Effector memory CD4-positive, alpha-beta T cell (primary cell): ENCODE measurements around the gene C20orf173.

ENCODE experiments used
- DNase-seq, 3 donors: peaks; one replicate each; pipeline ENCODE4 v3.0.0-alpha.2; 2020
- H3K27ac ChIP-seq: 2 replicates; pipeline ENCODE4 v1.7.0; 2013; ENCODE audit warnings: mild to moderate bottlenecking, low read length, moderate library complexity; ENCODE audit not compliant: insufficient read depth, poor library complexity, severe bottlenecking
- H3K27me3 ChIP-seq: replicated peaks from 2 replicates; pipeline ENCODE4 v1.7.0; 2013; ENCODE audit warnings: mild to moderate bottlenecking, low read length; ENCODE audit not compliant: insufficient read depth, control insufficient read depth, poor library complexity, severe bottlenecking
- H3K36me3 ChIP-seq: 2 replicates; pipeline ENCODE4 v1.7.0; 2013; ENCODE audit warnings: mild to moderate bottlenecking, low read length, moderate library complexity; ENCODE audit not compliant: control insufficient read depth, insufficient read depth
- H3K4me1 ChIP-seq: 2 replicates; pipeline ENCODE4 v1.7.0; 2013; ENCODE audit warnings: low read length, mild to moderate bottlenecking; ENCODE audit not compliant: control insufficient read depth, insufficient read depth, poor library complexity, severe bottlenecking
- H3K4me3 ChIP-seq: 2 replicates; pipeline ENCODE4 v1.7.0; 2013; ENCODE audit warnings: low read length, low read depth, mild to moderate bottlenecking; ENCODE audit not compliant: insufficient read depth, poor library complexity, severe bottlenecking
- H3K9me3 ChIP-seq: 2 replicates; pipeline ENCODE4 v1.7.0; 2013; ENCODE audit warnings: mild to moderate bottlenecking, low read length, moderate library complexity; ENCODE audit not compliant: control insufficient read depth
- total RNA-seq, 3 donors: gene quantifications; one replicate each; lab custom pipeline; 2026; lab: John Stamatoyannopoulos, UW

C20orf173 gene
- 0 reads per million in 3 donors for total RNA-seq

- no peaks in the 10 kb centered on the region for H3K27me3 ChIP-seq
- no peak for DNase-seq
- H3K9me3 ChIP-seq: no peaks in the 10 kb centered on the region
- no peaks in the 10 kb centered on the region for H3K36me3 ChIP-seq
- H3K27ac ChIP-seq: no peak within 1 kb of the TSS
- H3K4me3 ChIP-seq: no peak within 1 kb of the TSS
- H3K4me1 ChIP-seq: no peaks in the 10 kb centered on the region
Measured at GRCh38 chr20:35529552-35529951, at the start of gene C20orf173. Gene C20orf173, minus strand, starts transcription at chr20:35529652. Its CDS starts 279 bp downstream, at chr20:35529373.

GRCh38 chr20:35579196-35579595 lies 49.7 kb upstream of the C20orf173 start:
- DNase-seq: no peak

GRCh38 chr20:35578469-35578868 lies 49.0 kb upstream of the C20orf173 start:
- Histone ChIP-seq H3K9me3 (no peaks in the 10 kb centered on the region), H3K4me1 (no peaks in the 10 kb centered on the region), H3K27me3 (no peaks in the 10 kb centered on the region), H3K36me3 (no peaks in the 10 kb centered on the region), H3K27ac (no peak overlapping the region), H3K4me3 (no peak overlapping the region)
- no peak for DNase-seq

More at GRCh38 chr20:35579196-35579595, 49.7 kb upstream of the C20orf173 start:
- Histone ChIP-seq H3K36me3 (no peaks in the 10 kb centered on the region), H3K9me3 (no peaks in the 10 kb centered on the region), H3K27ac (no peak overlapping the region), H3K4me3 (no peak overlapping the region), H3K27me3 (no peaks in the 10 kb centered on the region), H3K4me1 (no peaks in the 10 kb centered on the region)

GRCh38 chr20:35576816-35577215 lies 47.4 kb upstream of the C20orf173 start:
- no peak for DNase-seq
- Histone ChIP-seq H3K27me3 (no peaks in the 10 kb centered on the region), H3K4me1 (no peaks in the 10 kb centered on the region), H3K36me3 (no peaks in the 10 kb centered on the region), H3K9me3 (no peaks in the 10 kb centered on the region), H3K27ac (no peak overlapping the region), H3K4me3 (no peak overlapping the region)

GRCh38 chr20:35575958-35576357 lies 46.5 kb upstream of the C20orf173 start:
- no peak overlapping the region for H3K27ac ChIP-seq
- no peak overlapping the region for H3K4me3 ChIP-seq
- H3K9me3 ChIP-seq: no peaks in the 10 kb centered on the region
- H3K27me3 ChIP-seq: no peaks in the 10 kb centered on the region
- no peak for DNase-seq
- H3K36me3 ChIP-seq: no peaks in the 10 kb centered on the region
- H3K4me1 ChIP-seq: no peaks in the 10 kb centered on the region

GRCh38 chr20:35572838-35573237 lies 43.4 kb upstream of the C20orf173 start:
- H3K9me3 ChIP-seq: no peaks in the 10 kb centered on the region
- H3K4me3 ChIP-seq: no peak overlapping the region
- no peaks in the 10 kb centered on the region for H3K4me1 ChIP-seq
- H3K27me3 ChIP-seq: no peaks in the 10 kb centered on the region
- DNase-seq: no peak
- H3K36me3 ChIP-seq: no peaks in the 10 kb centered on the region
- H3K27ac ChIP-seq: no peak overlapping the region

GRCh38 chr20:35571555-35571954 lies 42.1 kb upstream of the C20orf173 start:
- DNase-seq: no peak
- no peaks in the 10 kb centered on the region for H3K4me1 ChIP-seq
- no peak overlapping the region for H3K4me3 ChIP-seq
- H3K36me3 ChIP-seq: no peaks in the 10 kb centered on the region
- no peak overlapping the region for H3K27ac ChIP-seq
- no peaks in the 10 kb centered on the region for H3K9me3 ChIP-seq
- no peaks in the 10 kb centered on the region for H3K27me3 ChIP-seq

GRCh38 chr20:35568645-35569044 lies 39.2 kb upstream of the C20orf173 start:
- no peaks in the 10 kb centered on the region for H3K27me3 ChIP-seq
- no peaks in the 10 kb centered on the region for H3K9me3 ChIP-seq
- DNase-seq: no peak
- H3K36me3 ChIP-seq: no peaks in the 10 kb centered on the region
- no peak overlapping the region for H3K4me3 ChIP-seq
- H3K4me1 ChIP-seq: no peaks in the 10 kb centered on the region
- no peak overlapping the region for H3K27ac ChIP-seq

- H3K4me1 ChIP-seq: no peaks in the 10 kb centered on the region
- no peaks in the 10 kb centered on the region for H3K27me3 ChIP-seq
- H3K4me3 ChIP-seq: no peak overlapping the region
- H3K9me3 ChIP-seq: no peaks in the 10 kb centered on the region
- DNase-seq: no peak
- H3K36me3 ChIP-seq: no peaks in the 10 kb centered on the region
- no peak overlapping the region for H3K27ac ChIP-seq
Measured at GRCh38 chr20:35564905-35565304, 35.5 kb upstream of the C20orf173 start.

GRCh38 chr20:35563834-35564233 lies 34.4 kb upstream of the C20orf173 start:
- no peak for DNase-seq
- H3K27me3 ChIP-seq: no peaks in the 10 kb centered on the region
- no peaks in the 10 kb centered on the region for H3K36me3 ChIP-seq

More at GRCh38 chr20:35563834-35564233, 34.4 kb upstream of the C20orf173 start:
- no peak overlapping the region for H3K4me3 ChIP-seq
- H3K27ac ChIP-seq: no peak overlapping the region
- H3K9me3 ChIP-seq: no peaks in the 10 kb centered on the region
- no peaks in the 10 kb centered on the region for H3K4me1 ChIP-seq
